Natural killer cell (primary cell): ENCODE results near the gene EPHX1. TPM values are rescaled to one million over a fixed set of nuclear protein-coding genes. Genes with fewer than 3 reads are reported as not detected.
"Not testable (repeated sequence)": the region's sequence is repeated elsewhere in the genome, so short reads cannot be mapped to it uniquely, and the experiment has no call there.

Source experiments
- ATAC-seq, 3 donors: fragments of 150-1000 bp in 2 of 3; fragments of 200-7000 bp in 1 of 3; cut with Tn5 transposase; 1 replicate in 1 of 3; 2 replicates in 2 of 3; pipeline ENCODE4 v1.10.0; 2021; ENCODE audit warnings: mild to moderate bottlenecking in 2 of 3, moderate library complexity in 2 of 3
- DNase-seq, 2 donors: peaks; one replicate each; pipeline versions ENCODE4 v3.0.0 to v3.0.0-alpha.2; 2013 to 2021; ENCODE audit warnings: mixed read lengths in 1 of 2
- H3K27ac ChIP-seq: one replicate; pipeline ENCODE4 v1.5.1; 2013; ENCODE audit warnings: mild to moderate bottlenecking, low read length
- H3K27me3 ChIP-seq: one replicate; pipeline ENCODE4 v1.6.1; 2013; ENCODE audit warnings: low read length; ENCODE audit not compliant: control insufficient read depth, insufficient read depth
- H3K36me3 ChIP-seq: one replicate; pipeline ENCODE4 v1.6.1; 2013; ENCODE audit warnings: low read length; ENCODE audit not compliant: control insufficient read depth, insufficient read depth
- H3K4me1 ChIP-seq: one replicate; pipeline ENCODE4 v1.6.1; 2013; ENCODE audit warnings: low read length; ENCODE audit not compliant: control insufficient read depth, insufficient read depth
- H3K4me3 ChIP-seq: one replicate; pipeline ENCODE4 v1.5.1; 2013; ENCODE audit warnings: low read length
- H3K9me3 ChIP-seq: one replicate; pipeline ENCODE4 v1.6.1; 2013; ENCODE audit warnings: low read length; ENCODE audit not compliant: control insufficient read depth, insufficient read depth
- H3K27ac Mint-ChIP-seq, 2 donors: one replicate each; pipeline ENCODE4 v1.8.0; 2022; ENCODE audit warnings: mild to moderate bottlenecking in 2 of 2, mixed read lengths in 2 of 2, moderate library complexity in 1 of 2
- H3K27me3 Mint-ChIP-seq, 2 donors: one replicate each; pipeline ENCODE4 v1.8.0; 2022; ENCODE audit warnings: low read depth in 2 of 2, mixed read lengths in 2 of 2
- H3K36me3 Mint-ChIP-seq: one replicate; pipeline ENCODE4 v1.8.0; 2022; ENCODE audit warnings: mixed read lengths
- H3K4me1 Mint-ChIP-seq, 2 donors: one replicate each; pipeline ENCODE4 v1.8.0; 2022; ENCODE audit warnings: mixed read lengths in 2 of 2
- H3K4me3 Mint-ChIP-seq: one replicate; pipeline ENCODE4 v1.8.0; 2022; ENCODE audit warnings: mild to moderate bottlenecking, moderate library complexity, mixed read lengths
- H3K9me3 Mint-ChIP-seq, 2 donors: one replicate each; pipeline ENCODE4 v1.8.0; 2022; ENCODE audit warnings: mixed read lengths in 2 of 2
- WGBS: methylation state at CpG from one replicate; pipeline ENCODE4 v1.1.7; 2013; ENCODE audit warnings: missing lambda C conversion rate; ENCODE audit not compliant: insufficient coverage; 5-methylcytosine and 5-hydroxymethylcytosine counted together
- intact Hi-C: fragments of 100-400 bp; cut with micrococcal nuclease; formaldehyde crosslinking; loops from one replicate; pipeline ENCODE4 v1.14.2; 2022
- total RNA-seq, 4 donors: library from RNA; stranded (reverse); fragments of 120-200 nt in 1 of 4; gene quantifications; one replicate each; pipeline versions ENCODE4 v1.2.3 to v1.2.4, GENCODE V29; 2013 to 2022
- TF ChIP-seq, protein P1 (sequence below): fragments of 200-600 bp; IDR thresholded peaks from one replicate; pipeline ENCODE4 v1.8.0; 2022; ENCODE audit warnings: antibody characterized with exemption

The EPHX1 gene
- total RNA-seq, 3 donors from 2014 or later (not counting 1 experiment from before 2014, with no cell fraction given): 1.1 to 2.3 (median 1.5) TPM

GRCh38 chr1:225794954-225795353 is 15.0 kb upstream of the EPHX1 start:
- Mint-ChIP-seq H3K27ac (no peak overlapping the region), H3K9me3 (no peaks in the 10 kb centered on the region), H3K4me1 (peaks cover 2 to 11% of the 10 kb centered on the region in 2 donors), H3K27me3 (no peaks in the 10 kb centered on the region), H3K36me3 (no peaks in the 10 kb centered on the region), H3K4me3 (no peak overlapping the region)
- DNase-seq: no peak
- intact Hi-C loops: no loop called here
- H3K27ac ChIP-seq: no peak overlapping the region
- no peaks in the 10 kb centered on the region for H3K27me3 ChIP-seq
- H3K36me3 ChIP-seq: peaks cover 16% of the 10 kb centered on the region
- no peaks in the 10 kb centered on the region for H3K4me1 ChIP-seq
- WGBS: 94% methylated on average over 4 of the region's 4 CpGs
- no peak for ATAC-seq
- TF ChIP-seq, protein P1, sequence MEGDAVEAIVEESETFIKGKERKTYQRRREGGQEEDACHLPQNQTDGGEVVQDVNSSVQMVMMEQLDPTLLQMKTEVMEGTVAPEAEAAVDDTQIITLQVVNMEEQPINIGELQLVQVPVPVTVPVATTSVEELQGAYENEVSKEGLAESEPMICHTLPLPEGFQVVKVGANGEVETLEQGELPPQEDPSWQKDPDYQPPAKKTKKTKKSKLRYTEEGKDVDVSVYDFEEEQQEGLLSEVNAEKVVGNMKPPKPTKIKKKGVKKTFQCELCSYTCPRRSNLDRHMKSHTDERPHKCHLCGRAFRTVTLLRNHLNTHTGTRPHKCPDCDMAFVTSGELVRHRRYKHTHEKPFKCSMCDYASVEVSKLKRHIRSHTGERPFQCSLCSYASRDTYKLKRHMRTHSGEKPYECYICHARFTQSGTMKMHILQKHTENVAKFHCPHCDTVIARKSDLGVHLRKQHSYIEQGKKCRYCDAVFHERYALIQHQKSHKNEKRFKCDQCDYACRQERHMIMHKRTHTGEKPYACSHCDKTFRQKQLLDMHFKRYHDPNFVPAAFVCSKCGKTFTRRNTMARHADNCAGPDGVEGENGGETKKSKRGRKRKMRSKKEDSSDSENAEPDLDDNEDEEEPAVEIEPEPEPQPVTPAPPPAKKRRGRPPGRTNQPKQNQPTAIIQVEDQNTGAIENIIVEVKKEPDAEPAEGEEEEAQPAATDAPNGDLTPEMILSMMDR: no peak
- no peak overlapping the region for H3K4me3 ChIP-seq
- no peaks in the 10 kb centered on the region for H3K9me3 ChIP-seq

DNA sequence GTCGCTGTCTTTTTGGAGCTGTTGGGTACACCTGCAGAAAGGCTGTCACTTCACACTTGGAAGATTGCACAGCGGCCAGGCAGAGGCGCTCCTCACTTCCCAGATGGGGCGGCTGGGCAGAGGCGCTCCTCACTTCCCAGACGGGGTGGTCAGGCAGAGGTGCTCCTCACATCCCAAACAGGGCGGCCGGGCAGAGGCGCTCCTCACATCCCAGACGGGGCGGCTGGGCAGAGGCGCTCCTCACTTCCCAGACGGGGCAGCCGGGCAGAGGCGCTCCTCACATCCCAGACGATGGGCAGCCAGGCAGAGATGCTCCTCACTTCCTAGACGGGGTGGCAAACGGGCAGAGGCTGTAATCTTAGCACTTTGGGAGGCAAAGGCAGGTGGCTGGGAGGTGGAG is 13.8 kb upstream of the EPHX1 start:
- H3K4me3 ChIP-seq, DNase-seq, H3K36me3 Mint-ChIP-seq, H3K36me3 ChIP-seq, ATAC-seq, intact Hi-C loops, H3K27me3 ChIP-seq, H3K4me3 Mint-ChIP-seq, H3K9me3 ChIP-seq, H3K9me3 Mint-ChIP-seq, H3K4me1 ChIP-seq, H3K27ac ChIP-seq, H3K27ac Mint-ChIP-seq, H3K27me3 Mint-ChIP-seq: not testable (repeated sequence)
- H3K4me1 Mint-ChIP-seq: peaks cover 4 to 11% of the 10 kb centered on the region in 2 donors
- WGBS: 99% methylated on average over 18 of the region's 18 CpGs

DNA sequence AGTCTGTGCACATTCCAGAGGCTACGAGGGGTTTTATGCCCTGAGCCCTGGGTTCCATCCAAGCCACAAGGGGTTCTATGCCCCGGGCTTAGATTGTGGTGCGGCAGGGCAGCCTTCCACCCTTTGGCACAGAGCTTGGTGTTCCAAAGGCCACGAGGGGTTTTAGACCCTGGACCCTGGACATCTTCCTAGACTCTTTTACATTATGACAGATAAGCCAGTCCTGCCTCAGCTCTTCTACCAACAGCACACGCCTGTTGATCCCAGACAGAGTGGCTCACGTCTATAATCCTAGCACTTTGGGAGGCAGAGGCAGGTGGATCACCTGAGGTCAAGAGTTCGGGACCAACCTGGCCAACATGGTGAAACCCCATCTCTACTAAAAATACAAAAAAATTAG is 8.8 kb upstream of the EPHX1 start:
- DNase-seq, intact Hi-C loops: not testable (repeated sequence)

DNA sequence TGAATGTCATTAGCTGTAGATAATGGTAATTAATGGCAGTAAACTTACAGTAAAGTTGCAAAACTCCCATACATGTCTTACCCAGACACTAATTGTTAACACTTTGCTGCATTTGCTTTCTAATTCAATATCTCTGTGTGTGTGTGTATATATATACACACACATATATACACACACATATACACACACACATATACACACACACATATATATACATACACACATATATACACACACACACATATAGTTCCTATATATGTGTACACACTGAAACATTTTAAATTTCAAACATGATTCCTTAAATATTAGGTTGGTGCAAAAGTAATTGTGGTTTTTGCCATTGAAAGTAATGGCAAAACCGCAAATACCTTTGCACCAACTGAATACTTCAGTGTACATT is 3.7 kb upstream of the EPHX1 start:
- intact Hi-C loops: no loop called here
- no peak overlapping the region for H3K27ac ChIP-seq
- H3K4me1 ChIP-seq: peaks cover 16% of the 10 kb centered on the region
- no peaks in the 10 kb centered on the region for H3K9me3 ChIP-seq
- no peak for ATAC-seq
- no peaks in the 10 kb centered on the region for H3K27me3 ChIP-seq
- no peak overlapping the region for H3K4me3 Mint-ChIP-seq
- no peaks in the 10 kb centered on the region for H3K36me3 Mint-ChIP-seq
- H3K9me3 Mint-ChIP-seq: no peaks in the 10 kb centered on the region
- TF ChIP-seq, protein P1: no peak
- H3K4me1 Mint-ChIP-seq: peaks cover 13 to 23% of the 10 kb centered on the region in 2 donors
- WGBS: 100% methylated on average over 1 of the region's 1 CpG
- H3K27me3 Mint-ChIP-seq: peaks cover 11 to 13% of the 10 kb centered on the region in 2 donors
- no peak overlapping the region for H3K27ac Mint-ChIP-seq
- no peak for DNase-seq
- no peaks in the 10 kb centered on the region for H3K36me3 ChIP-seq
- no peak overlapping the region for H3K4me3 ChIP-seq

More for the DNA sequence above, 8.8 kb upstream of the EPHX1 start:
- not testable (repeated sequence) for H3K4me1 Mint-ChIP-seq, H3K27me3 ChIP-seq, H3K4me3 Mint-ChIP-seq, H3K27ac Mint-ChIP-seq, H3K4me3 ChIP-seq, H3K4me1 ChIP-seq, H3K9me3 ChIP-seq, H3K36me3 ChIP-seq, H3K27ac ChIP-seq, H3K9me3 Mint-ChIP-seq, ATAC-seq, H3K27me3 Mint-ChIP-seq, H3K36me3 Mint-ChIP-seq
- 96% methylated on average over 6 of the region's 7 CpGs for whole genome bisulfite sequencing

DNA sequence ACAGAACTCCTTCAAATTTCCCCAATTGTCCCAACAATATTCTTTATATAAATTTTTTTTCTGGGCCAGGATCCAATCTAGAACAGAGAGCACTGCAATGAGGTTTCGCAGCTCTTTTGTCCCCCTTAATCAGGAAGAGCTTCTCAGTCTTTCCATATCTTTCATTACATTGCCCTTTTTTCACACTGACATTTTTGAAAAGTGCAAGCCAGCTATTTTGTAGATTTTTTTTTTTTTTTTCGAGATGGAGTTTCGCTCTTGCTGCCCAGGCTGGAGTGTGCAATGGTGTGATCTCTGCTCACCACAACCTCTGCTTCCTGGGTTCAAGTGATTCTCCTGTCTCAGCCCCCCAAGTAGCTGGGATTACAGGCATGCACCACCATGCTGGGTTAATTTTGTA is 3.2 kb upstream of the EPHX1 start:
- peaks cover 17% of the 10 kb centered on the region for H3K4me1 ChIP-seq
- H3K4me3 Mint-ChIP-seq, H3K4me3 ChIP-seq, H3K36me3 ChIP-seq, H3K9me3 Mint-ChIP-seq, H3K27me3 ChIP-seq, H3K27ac Mint-ChIP-seq, H3K9me3 ChIP-seq, H3K27ac ChIP-seq, intact Hi-C loops, ATAC-seq, DNase-seq, H3K36me3 Mint-ChIP-seq: not testable (repeated sequence)
- Mint-ChIP-seq H3K4me1 (peaks cover 13 to 23% of the 10 kb centered on the region in 2 donors), H3K27me3 (peaks cover 11 to 13% of the 10 kb centered on the region in 2 donors)
- WGBS: 100% methylated on average over 1 of the region's 3 CpGs
